SK-N-SH (cell line): ENCODE results near the gene MT1H. TPM values are rescaled to one million over a fixed set of nuclear protein-coding genes. Genes with fewer than 3 reads are reported as not detected.

Source experiments
- CTCF ChIA-PET: fragments of 300-600, 350-600 bp; formaldehyde crosslinking; extraction: SDS; loops from one replicate; lab custom pipeline; 2021; lab: Yijun Ruan, JAX
- POLR2A ChIA-PET: fragments of 350-600 bp; sonication (Branson Sonifier 250); formaldehyde crosslinking; extraction: SDS; loops from one replicate; lab custom pipeline; 2020; ENCODE audit warnings: antibody characterized with exemption, inconsistent platforms; lab: Yijun Ruan, JAX
- DNase-seq: peaks from one replicate; pipeline ENCODE4 v3.0.0; 2012
- H2AFZ ChIP-seq: fragments of 200-600 bp; sonication (generic); 2 replicates; pipeline ENCODE4 v1.8.1; 2016; ENCODE audit warnings: antibody characterized with exemption, mild to moderate bottlenecking, low read depth
- H3F3A ChIP-seq: fragments of 200-600 bp; sonication (generic); replicated peaks from 2 replicates; pipeline ENCODE3; 2016; ENCODE audit warnings: antibody characterized with exemption, mild to moderate bottlenecking; ENCODE audit not compliant: insufficient read depth
- H3K27ac ChIP-seq, 2 experiments: fragments of 200-500 bp in 1 of 2; fragments of 200-600 bp in 1 of 2; sonication (Bioruptor generic) in 1 of 2; sonication (generic), shearing (Covaris generic) in 1 of 2; 2 replicates each; pipeline versions ENCODE4 v1.5.1 to v1.6.1; 2014 to 2016; ENCODE audit warnings: low read depth in 2 of 2, inconsistent platforms in 1 of 2, low read length in 1 of 2, mild to moderate bottlenecking in 1 of 2, mixed read lengths in 1 of 2
- H3K27me3 ChIP-seq: fragments of 200-600 bp; sonication (generic), shearing (Covaris generic); 2 replicates; pipeline ENCODE4 v1.6.1; 2016; ENCODE audit warnings: mixed run types; ENCODE audit not compliant: insufficient read depth
- H3K36me3 ChIP-seq, 2 experiments: fragments of 200-500 bp in 1 of 2; fragments of 200-600 bp in 1 of 2; sonication (Bioruptor generic) in 1 of 2; sonication (generic) in 1 of 2; replicated peaks in 1 of 2; 2 replicates each; pipeline versions ENCODE3 to v1.5.1; 2014 to 2016; ENCODE audit warnings: low read length in 1 of 2, mild to moderate bottlenecking in 1 of 2; ENCODE audit not compliant: insufficient read depth in 2 of 2, control insufficient read depth in 1 of 2
- H3K4me1 ChIP-seq, 2 experiments: fragments of 200-500 bp in 1 of 2; fragments of 200-600 bp in 1 of 2; sonication (Bioruptor generic) in 1 of 2; sonication (generic), shearing (Covaris generic) in 1 of 2; 2 replicates each; pipeline versions ENCODE4 v1.5.1 to v1.6.1; 2014 to 2016; ENCODE audit warnings: low read depth in 1 of 2, low read length in 1 of 2, mixed run types in 1 of 2; ENCODE audit not compliant: insufficient read depth in 2 of 2, control insufficient read depth in 1 of 2
- H3K4me2 ChIP-seq: fragments of 200-600 bp; sonication (generic), shearing (Covaris generic); 2 replicates; pipeline ENCODE4 v1.6.1; 2017; ENCODE audit warnings: mixed run types
- H3K4me3 ChIP-seq, 2 experiments: fragments of 200-500 bp in 1 of 2; fragments of 200-600 bp in 1 of 2; sonication (Bioruptor generic) in 1 of 2; sonication (generic), shearing (Covaris generic) in 1 of 2; 2 replicates each; pipeline versions ENCODE4 v1.5.1 to v1.8.1; 2014 to 2016; ENCODE audit warnings: low read depth in 2 of 2, inconsistent platforms in 1 of 2, low read length in 1 of 2, mild to moderate bottlenecking in 1 of 2, mixed read lengths in 1 of 2, moderate library complexity in 1 of 2
- H3K79me2 ChIP-seq: fragments of 200-600 bp; sonication (generic); 2 replicates; pipeline ENCODE4 v1.8.1; 2017; ENCODE audit warnings: mild to moderate bottlenecking; ENCODE audit not compliant: insufficient read depth
- H3K9ac ChIP-seq: fragments of 200-600 bp; sonication (generic); 2 replicates; pipeline ENCODE4 v1.6.1; 2017; ENCODE audit warnings: mixed run types
- H3K9me2 ChIP-seq: fragments of 200-600 bp; sonication (generic); 2 replicates; pipeline ENCODE4 v1.6.1; 2017; ENCODE audit warnings: mixed run types
- H3K9me3 ChIP-seq: fragments of 200-600 bp; sonication (generic); 2 replicates; pipeline ENCODE4 v1.6.1; 2017; ENCODE audit warnings: mixed run types, mild to moderate bottlenecking, moderate library complexity
- H4K20me1 ChIP-seq: fragments of 200-600 bp; sonication (generic); 2 replicates; pipeline ENCODE4 v1.6.1; 2017; ENCODE audit warnings: mild to moderate bottlenecking, mixed run types; ENCODE audit not compliant: insufficient read depth
- EZH2phosphoT487 ChIP-seq: fragments of 200-600 bp; sonication (generic); IDR thresholded peaks from 2 replicates; pipeline ENCODE4 v1.6.1; 2017; ENCODE audit warnings: low read depth, mixed run types, mild to moderate bottlenecking, antibody characterized with exemption, moderate library complexity, borderline replicate concordance
- GABPA ChIP-seq: IDR thresholded peaks from 2 replicates; pipeline ENCODE4 v1.4.0; 2012; ENCODE audit warnings: low read depth, mild to moderate bottlenecking
- MEF2A ChIP-seq: IDR thresholded peaks from 2 replicates; pipeline ENCODE4 v1.4.0; 2012; ENCODE audit warnings: low read depth, borderline replicate concordance
- NFIC ChIP-seq: IDR thresholded peaks from 2 replicates; pipeline ENCODE4 v1.4.0; 2012; ENCODE audit warnings: borderline replicate concordance
- POLR2AphosphoS5 ChIP-seq: IDR thresholded peaks from 2 replicates; pipeline ENCODE4 v1.6.1; 2012; ENCODE audit warnings: low read depth, low read length
- RAD21 ChIP-seq: IDR thresholded peaks from 2 replicates; pipeline ENCODE4 v1.6.1; 2012; ENCODE audit warnings: mild to moderate bottlenecking, low read length
- RCOR1 ChIP-seq: fragments of 150-350 bp; IDR thresholded peaks from 2 replicates; pipeline ENCODE4 v1.6.1; 2017; ENCODE audit warnings: antibody characterized with exemption, low read length
- SIN3A ChIP-seq: IDR thresholded peaks from 2 replicates; pipeline ENCODE4 v1.6.1; 2012; ENCODE audit warnings: low read depth, mild to moderate bottlenecking, low read length, moderate library complexity, borderline replicate concordance
- SMC3 ChIP-seq: IDR thresholded peaks from 2 replicates; pipeline ENCODE4 v1.6.1; 2012; ENCODE audit warnings: low read depth, low read length, improper control_type of control experiment
- TAF1 ChIP-seq: IDR thresholded peaks from 2 replicates; pipeline ENCODE4 v1.6.1; 2012; ENCODE audit warnings: low read depth, mild to moderate bottlenecking, low read length, moderate library complexity, borderline replicate concordance
- TCF12 ChIP-seq: IDR thresholded peaks from 2 replicates; pipeline ENCODE4 v1.4.0; 2012
- WGBS: methylation state at CpG from one replicate; pipeline ENCODE4 v1.1.6; 2017; ENCODE audit warnings: low lambda C conversion rate; 5-methylcytosine and 5-hydroxymethylcytosine counted together
- polyA plus RNA-seq, 3 experiments: library from polyadenylated mRNA; depleted of rRNA; stranded (reverse); fragments of >200 nt; gene quantifications; 2 replicates each; pipeline ENCODE4 v1.2.3, GENCODE V29; 2012
- TF ChIP-seq, protein P1 (sequence below): IDR thresholded peaks from 2 replicates; pipeline ENCODE4 v1.4.0; 2012; ENCODE audit warnings: low read depth, borderline replicate concordance
- TF ChIP-seq, protein P2 (sequence below): IDR thresholded peaks from 2 replicates; pipeline ENCODE4; 2012
- TF ChIP-seq, protein P3 (sequence below): IDR thresholded peaks from 2 replicates; pipeline ENCODE4 v1.4.0; 2012; ENCODE audit warnings: low read depth, borderline replicate concordance
- TF ChIP-seq, protein P4 (sequence below): fragments of 150-350 bp; IDR thresholded peaks from 2 replicates; pipeline ENCODE4 v1.6.1; 2017; ENCODE audit warnings: antibody characterized with exemption, low read length, low read depth, borderline replicate concordance
- TF ChIP-seq, protein P5 (sequence below): IDR thresholded peaks from 2 replicates; pipeline ENCODE4 v1.4.0; 2012; ENCODE audit warnings: low read depth

MT1H gene
- polyA plus RNA-seq, 1 of the 3 experiments (the other 2 are of a cell fraction), result not detected

DNA sequence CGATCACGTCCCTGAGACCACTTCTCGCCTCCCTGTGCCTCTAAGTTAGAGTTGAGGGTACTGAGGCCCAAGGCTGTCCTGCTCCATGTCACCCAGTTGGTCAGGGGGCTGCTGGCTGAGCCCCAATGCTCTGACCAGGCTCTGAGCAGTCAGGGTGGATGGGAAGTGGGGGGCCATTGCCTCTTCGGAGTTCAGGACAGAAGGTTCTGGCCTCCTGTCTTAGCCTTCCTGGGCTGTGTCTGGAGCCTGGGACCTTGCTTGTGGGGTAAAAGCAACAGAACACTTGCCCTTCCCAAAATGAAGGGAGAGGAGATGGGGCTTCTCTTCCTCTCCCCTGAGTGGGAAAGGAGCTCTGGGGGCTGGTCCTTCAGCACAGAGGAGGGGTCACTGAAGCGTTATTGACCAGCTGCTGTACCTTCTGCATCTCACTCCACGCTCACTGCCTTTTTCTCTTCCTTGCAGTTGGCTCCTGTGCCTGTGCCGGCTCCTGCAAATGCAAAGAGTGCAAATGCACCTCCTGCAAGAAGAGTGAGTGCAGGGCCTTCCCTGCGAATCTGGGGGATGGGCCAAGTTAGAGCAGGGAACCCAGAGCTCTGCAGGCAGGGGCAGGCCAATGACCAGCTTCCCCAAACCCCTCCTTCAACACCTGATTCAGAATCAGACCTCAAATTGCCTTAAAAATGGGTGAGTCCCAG, 13.2 kb downstream of the MT1H start:
- 38% methylated on average over 7 of the region's 8 CpGs for WGBS
- Histone ChIP-seq H3K36me3 (no peaks in the 10 kb centered on the region), H3K9ac (peak overlapping the region; percentile 75), H3K4me1 (peaks cover 0 to 26% of the 10 kb centered on the region in 2 experiments; a peak in 2 of 4 replicates), H3K9me2 (no peaks in the 10 kb centered on the region), H3K27me3 (no peaks in the 10 kb centered on the region), H3K9me3 (no peaks in the 10 kb centered on the region), H3K4me3 (peak overlapping the region; percentile 62 to 69), H3K27ac (peak overlapping the region; percentile 56 to 64; a peak in 3 of 4 replicates), H3K79me2 (peaks cover 9% of the 10 kb centered on the region; the same call in 1 of the 2 replicates), H4K20me1 (no peaks in the 10 kb centered on the region), H3K4me2 (peak overlapping the region; percentile 93), H2AFZ (peak overlapping the region; percentile 90), H3F3A (no peaks in the 10 kb centered on the region)
- no peak for DNase-seq
- ChIA-PET POLR2A (interaction anchor here (1.5 to 1.9 kb wide), 2 partner anchors 57 to 72 kb away, joined by 3 to 6 read pairs; partner anchors contain the start of gene MT1E), CTCF (interaction anchor here (1.1 to 6.1 kb wide), 4 partner anchors 19 to 82 kb away, joined by 3 to 41 read pairs (median 7); no protein-coding TSS in a partner anchor)
- TF ChIP-seq TAF1 (no peak), POLR2AphosphoS5 (no peak), EZH2phosphoT487 (no peak), GABPA (no peak), RCOR1 (no peak), SIN3A (no peak), TCF12 (no peak), RAD21 (no peak), SMC3 (no peak), MEF2A (no peak), NFIC (no peak)
- TF ChIP-seq, protein P1, sequence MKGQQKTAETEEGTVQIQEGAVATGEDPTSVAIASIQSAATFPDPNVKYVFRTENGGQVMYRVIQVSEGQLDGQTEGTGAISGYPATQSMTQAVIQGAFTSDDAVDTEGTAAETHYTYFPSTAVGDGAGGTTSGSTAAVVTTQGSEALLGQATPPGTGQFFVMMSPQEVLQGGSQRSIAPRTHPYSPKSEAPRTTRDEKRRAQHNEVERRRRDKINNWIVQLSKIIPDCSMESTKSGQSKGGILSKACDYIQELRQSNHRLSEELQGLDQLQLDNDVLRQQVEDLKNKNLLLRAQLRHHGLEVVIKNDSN, result no peak
- TF ChIP-seq, protein P2, sequence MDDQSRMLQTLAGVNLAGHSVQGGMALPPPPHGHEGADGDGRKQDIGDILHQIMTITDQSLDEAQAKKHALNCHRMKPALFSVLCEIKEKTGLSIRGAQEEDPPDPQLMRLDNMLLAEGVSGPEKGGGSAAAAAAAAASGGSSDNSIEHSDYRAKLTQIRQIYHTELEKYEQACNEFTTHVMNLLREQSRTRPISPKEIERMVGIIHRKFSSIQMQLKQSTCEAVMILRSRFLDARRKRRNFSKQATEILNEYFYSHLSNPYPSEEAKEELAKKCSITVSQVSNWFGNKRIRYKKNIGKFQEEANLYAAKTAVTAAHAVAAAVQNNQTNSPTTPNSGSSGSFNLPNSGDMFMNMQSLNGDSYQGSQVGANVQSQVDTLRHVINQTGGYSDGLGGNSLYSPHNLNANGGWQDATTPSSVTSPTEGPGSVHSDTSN, result no peak
- TF ChIP-seq, protein P3, sequence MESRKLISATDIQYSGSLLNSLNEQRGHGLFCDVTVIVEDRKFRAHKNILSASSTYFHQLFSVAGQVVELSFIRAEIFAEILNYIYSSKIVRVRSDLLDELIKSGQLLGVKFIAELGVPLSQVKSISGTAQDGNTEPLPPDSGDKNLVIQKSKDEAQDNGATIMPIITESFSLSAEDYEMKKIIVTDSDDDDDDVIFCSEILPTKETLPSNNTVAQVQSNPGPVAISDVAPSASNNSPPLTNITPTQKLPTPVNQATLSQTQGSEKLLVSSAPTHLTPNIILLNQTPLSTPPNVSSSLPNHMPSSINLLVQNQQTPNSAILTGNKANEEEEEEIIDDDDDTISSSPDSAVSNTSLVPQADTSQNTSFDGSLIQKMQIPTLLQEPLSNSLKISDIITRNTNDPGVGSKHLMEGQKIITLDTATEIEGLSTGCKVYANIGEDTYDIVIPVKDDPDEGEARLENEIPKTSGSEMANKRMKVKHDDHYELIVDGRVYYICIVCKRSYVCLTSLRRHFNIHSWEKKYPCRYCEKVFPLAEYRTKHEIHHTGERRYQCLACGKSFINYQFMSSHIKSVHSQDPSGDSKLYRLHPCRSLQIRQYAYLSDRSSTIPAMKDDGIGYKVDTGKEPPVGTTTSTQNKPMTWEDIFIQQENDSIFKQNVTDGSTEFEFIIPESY, result no peak
- TF ChIP-seq, protein P4, sequence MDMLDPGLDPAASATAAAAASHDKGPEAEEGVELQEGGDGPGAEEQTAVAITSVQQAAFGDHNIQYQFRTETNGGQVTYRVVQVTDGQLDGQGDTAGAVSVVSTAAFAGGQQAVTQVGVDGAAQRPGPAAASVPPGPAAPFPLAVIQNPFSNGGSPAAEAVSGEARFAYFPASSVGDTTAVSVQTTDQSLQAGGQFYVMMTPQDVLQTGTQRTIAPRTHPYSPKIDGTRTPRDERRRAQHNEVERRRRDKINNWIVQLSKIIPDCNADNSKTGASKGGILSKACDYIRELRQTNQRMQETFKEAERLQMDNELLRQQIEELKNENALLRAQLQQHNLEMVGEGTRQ, result no peak
- TF ChIP-seq, protein P5, sequence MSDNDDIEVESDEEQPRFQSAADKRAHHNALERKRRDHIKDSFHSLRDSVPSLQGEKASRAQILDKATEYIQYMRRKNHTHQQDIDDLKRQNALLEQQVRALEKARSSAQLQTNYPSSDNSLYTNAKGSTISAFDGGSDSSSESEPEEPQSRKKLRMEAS, result no peak
